Gastrocnemius medialis (tissue), 4 donors: ENCODE measurements around the gene DNAJB11.

ENCODE experiments used
- CTCF ChIP-seq, 5 experiments: fragments of 450-650 bp in 3 of 5; fragments of 200-600 bp in 2 of 5; sonication (generic) in 2 of 5; IDR thresholded peaks in 4 of 5; conservative IDR thresholded peaks in 1 of 5; 1 replicate in 4 of 5; 2 replicates in 1 of 5; pipeline ENCODE4 v1.5.1; 2016 to 2019; ENCODE audit warnings: antibody characterized with exemption in 5 of 5, mild to moderate bottlenecking in 3 of 5, moderate library complexity in 3 of 5
- POLR2A ChIP-seq, 2 donors: fragments of 450-650 bp; IDR thresholded peaks; one replicate each; pipeline ENCODE4 v1.6.1; 2017; ENCODE audit warnings: antibody characterized with exemption in 2 of 2, mild to moderate bottlenecking in 2 of 2, moderate library complexity in 2 of 2

GRCh38 chr3:186580785-186581184 is 10.3 kb downstream of the DNAJB11 start:
- TF ChIP-seq CTCF (IDR thresholded peaks at IDR 0.05 in 4 of 5, conservative IDR thresholded peaks at IDR 0.05 in 1 of 5) (no peak), POLR2A (IDR thresholded peaks at IDR 0.05) (no peak)
